ENCODE measurements around the gene BIN1.

The BIN1 gene

DNA sequence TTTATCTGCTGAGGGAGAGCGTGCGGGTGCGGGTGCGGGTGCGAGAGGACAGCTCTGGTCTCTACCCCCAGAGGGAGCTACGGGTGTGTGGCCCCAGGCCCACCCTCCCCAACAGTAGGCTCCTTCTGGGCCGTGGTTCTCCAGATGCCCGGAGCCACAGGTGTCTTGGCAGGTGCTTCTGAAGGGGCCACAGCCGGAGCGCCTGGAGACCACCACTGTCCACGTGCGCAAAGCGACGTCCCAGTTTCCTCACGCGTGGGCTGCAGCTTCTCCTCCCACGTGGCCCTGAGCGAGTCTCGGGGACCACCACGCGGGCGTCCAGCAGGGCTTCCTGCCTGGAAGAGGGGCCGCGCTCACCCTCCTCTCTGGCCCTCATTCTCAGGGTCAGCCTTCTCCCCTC is 90.6 kb downstream of the BIN1 start:
- Histone ChIP-seq H4K8ac (ENCODE audit: low read length) (no peak overlapping the region), H2BK15ac (ENCODE audit: low read depth, poor library complexity, severe bottlenecking) (no peak overlapping the region), H3K27me3 (ENCODE audit: control insufficient read depth in 1 of 2, insufficient read depth in 1 of 2, low read length in 2 of 2) (no peaks in the 10 kb centered on the region), H4K91ac (ENCODE audit: low read length) (no peak overlapping the region), H2BK120ac (ENCODE audit: low read depth, low read length) (no peak overlapping the region), H3K23ac (ENCODE audit: low read length in 2 of 2) (no peak overlapping the region), H3K14ac (ENCODE audit: low read length in 2 of 2) (no peak overlapping the region), H3K4me3 (ENCODE audit: insufficient read depth in 1 of 2, low read depth in 1 of 2, low read length in 2 of 2) (no peak overlapping the region), H3K18ac (ENCODE audit: low read depth in 1 of 2, low read length in 2 of 2) (no peak overlapping the region), H3K4me1 (ENCODE audit: control insufficient read depth, insufficient read depth, low read depth, low read length) (no peaks in the 10 kb centered on the region), H2AFZ (ENCODE audit: low read depth, low read length) (peak overlapping the region; percentile 3), H3K36me3 (ENCODE audit: control insufficient read depth in 1 of 2, insufficient read depth in 2 of 2, low read depth in 1 of 2, low read length in 2 of 2) (no peaks in the 10 kb centered on the region), H3K79me1 (replicated peaks; ENCODE audit: low read length, poor library complexity, severe bottlenecking) (no peaks in the 10 kb centered on the region), H3K4ac (ENCODE audit: low read depth in 1 of 2, low read length in 2 of 2) (peak overlapping the region in 1 of 2 experiments; percentile 51), H2AK5ac (ENCODE audit: low read length, severe bottlenecking) (no peak overlapping the region), H2BK12ac (ENCODE audit: low read length in 2 of 2) (peak overlapping the region in 1 of 2 experiments; percentile 82), H3K4me2 (ENCODE audit: low read length, poor library complexity, severe bottlenecking) (no peak overlapping the region), H3K9ac (ENCODE audit: low read length) (no peak overlapping the region), H3K9me3 (ENCODE audit: control insufficient read depth, low read length) (no peaks in the 10 kb centered on the region), H3K27ac (ENCODE audit: low read length, poor library complexity, severe bottlenecking) (no peak overlapping the region), H2BK5ac (ENCODE audit: low read depth, low read length, poor library complexity, severe bottlenecking) (no peak overlapping the region)
- no peak for DNase-seq
- 94% methylated on average over 24 of the region's 24 CpGs for WGBS

DNA sequence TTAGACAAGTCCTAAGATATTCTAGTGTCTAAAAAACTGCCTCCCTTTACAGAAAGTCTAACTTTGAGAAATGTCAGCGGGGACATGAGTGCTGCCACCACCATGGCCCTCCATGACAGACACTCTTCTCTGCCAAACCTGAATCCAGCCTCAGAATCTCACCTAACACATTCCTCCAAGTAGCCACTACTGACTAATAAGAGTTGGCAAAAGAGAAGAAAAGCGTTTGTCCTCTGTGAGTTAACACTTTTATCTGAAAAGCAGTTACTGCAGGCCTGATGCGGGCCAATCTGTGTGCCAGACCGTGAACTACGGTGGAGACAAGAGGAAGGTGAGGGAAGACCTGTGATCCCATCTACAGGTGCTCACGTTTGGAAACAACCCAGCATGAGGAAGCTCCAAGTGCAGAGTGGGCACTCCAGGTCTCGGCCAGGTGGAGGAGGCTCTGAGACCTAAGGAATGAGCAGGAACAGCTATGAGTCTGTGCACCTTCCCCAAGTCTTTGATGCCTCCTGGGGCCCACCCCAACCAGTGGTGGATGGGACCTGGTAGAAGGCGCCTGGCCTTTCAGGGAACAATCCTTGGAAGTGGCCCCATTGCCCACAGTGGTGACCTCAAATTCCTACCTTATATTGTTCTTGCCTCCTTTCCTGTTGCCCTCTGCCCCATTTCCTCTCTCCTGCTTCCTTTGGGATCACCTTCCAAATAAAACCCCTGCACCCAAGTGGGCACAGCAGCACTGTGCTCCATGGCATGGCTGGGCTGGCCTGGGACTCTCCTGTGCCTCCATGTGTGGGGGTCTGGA is 91.6 kb downstream of the BIN1 start:
- no peaks in the 10 kb centered on the region for H3K79me1 ChIP-seq (replicated peaks; ENCODE audit: low read length, poor library complexity, severe bottlenecking)
- no peaks in the 10 kb centered on the region for H3K4me1 ChIP-seq (ENCODE audit: control insufficient read depth, insufficient read depth, low read depth, low read length)
- H2BK12ac ChIP-seq (ENCODE audit: low read length in 2 of 2): peak overlapping the region; percentile 28 to 82
- peak overlapping the region; percentile 69 to 78 for H3K18ac ChIP-seq (ENCODE audit: low read depth in 1 of 2, low read length in 2 of 2)
- no peak overlapping the region for H2BK5ac ChIP-seq (ENCODE audit: low read depth, low read length, poor library complexity, severe bottlenecking)
- H3K27me3 ChIP-seq (ENCODE audit: control insufficient read depth in 1 of 2, insufficient read depth in 1 of 2, low read length in 2 of 2): peaks cover 0 to 5% of the 10 kb centered on the region in 2 experiments
- H3K36me3 ChIP-seq (ENCODE audit: control insufficient read depth in 1 of 2, insufficient read depth in 2 of 2, low read depth in 1 of 2, low read length in 2 of 2): no peaks in the 10 kb centered on the region
- 94% methylated on average over 8 of the region's 8 CpGs for WGBS
- no peak overlapping the region for H2BK120ac ChIP-seq (ENCODE audit: low read depth, low read length)
- H2AFZ ChIP-seq (ENCODE audit: low read depth, low read length): peak overlapping the region; percentile 18
- no peak for DNase-seq
- H3K4me2 ChIP-seq (ENCODE audit: low read length, poor library complexity, severe bottlenecking): no peak overlapping the region
- H2BK15ac ChIP-seq (ENCODE audit: low read depth, poor library complexity, severe bottlenecking): peak overlapping the region; percentile 39
- no peak overlapping the region for H4K8ac ChIP-seq (ENCODE audit: low read length)
- H3K4ac ChIP-seq (ENCODE audit: low read depth in 1 of 2, low read length in 2 of 2): peak overlapping the region; percentile 33 to 51
- H3K4me3 ChIP-seq (ENCODE audit: insufficient read depth in 1 of 2, low read depth in 1 of 2, low read length in 2 of 2): no peak overlapping the region
- peaks cover 2% of the 10 kb centered on the region for H3K9me3 ChIP-seq (ENCODE audit: control insufficient read depth, low read length)
- peak overlapping the region; percentile 76 for H3K9ac ChIP-seq (ENCODE audit: low read length)
- H3K23ac ChIP-seq (ENCODE audit: low read length in 2 of 2): no peak overlapping the region
- H2AK5ac ChIP-seq (ENCODE audit: low read length, severe bottlenecking): no peak overlapping the region
- H3K14ac ChIP-seq (ENCODE audit: low read length in 2 of 2): peak overlapping the region in 1 of 2 experiments; percentile 85
- H4K91ac ChIP-seq (ENCODE audit: low read length): peak overlapping the region; percentile 66
- H3K27ac ChIP-seq (ENCODE audit: low read length, poor library complexity, severe bottlenecking): no peak overlapping the region

DNA sequence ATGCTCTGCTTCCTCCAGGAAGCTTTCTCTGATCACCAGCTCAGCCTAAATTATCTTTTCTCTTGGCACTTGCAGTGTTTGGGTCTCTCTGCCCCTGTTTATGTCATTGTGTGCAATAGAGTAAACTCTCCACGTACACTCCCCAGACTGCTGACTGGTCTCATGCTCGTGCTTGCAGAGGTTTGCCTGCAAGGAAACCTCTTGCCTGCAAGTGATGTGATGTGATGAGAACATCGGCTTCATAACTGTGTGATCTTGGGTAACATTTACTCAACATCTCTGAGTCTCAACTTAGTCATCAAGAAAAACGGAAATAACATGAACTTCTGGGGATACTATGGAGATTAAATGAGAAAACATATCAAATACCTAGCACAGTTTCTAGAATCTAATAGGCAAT is 92.3 kb downstream of the BIN1 start:
- no peak overlapping the region for H4K91ac ChIP-seq (ENCODE audit: low read length)
- no peak overlapping the region for H3K27ac ChIP-seq (ENCODE audit: low read length, poor library complexity, severe bottlenecking)
- no peaks in the 10 kb centered on the region for H3K36me3 ChIP-seq (ENCODE audit: control insufficient read depth in 1 of 2, insufficient read depth in 2 of 2, low read depth in 1 of 2, low read length in 2 of 2)
- no peak overlapping the region for H3K4me2 ChIP-seq (ENCODE audit: low read length, poor library complexity, severe bottlenecking)
- H4K8ac ChIP-seq (ENCODE audit: low read length): no peak overlapping the region
- H3K9me3 ChIP-seq (ENCODE audit: control insufficient read depth, low read length): peaks cover 9% of the 10 kb centered on the region
- no peaks in the 10 kb centered on the region for H3K79me1 ChIP-seq (replicated peaks; ENCODE audit: low read length, poor library complexity, severe bottlenecking)
- peak overlapping the region; percentile 16 to 31 for H3K18ac ChIP-seq (ENCODE audit: low read depth in 1 of 2, low read length in 2 of 2)
- no peak overlapping the region for H2BK5ac ChIP-seq (ENCODE audit: low read depth, low read length, poor library complexity, severe bottlenecking)
- H3K23ac ChIP-seq (ENCODE audit: low read length in 2 of 2): no peak overlapping the region
- no CpG with 5 or more reads among the region's 4 CpGs for WGBS
- H3K9ac ChIP-seq (ENCODE audit: low read length): peak overlapping the region; percentile 76
- H3K4ac ChIP-seq (ENCODE audit: low read depth in 1 of 2, low read length in 2 of 2): no peak overlapping the region
- no peak overlapping the region for H2BK15ac ChIP-seq (ENCODE audit: low read depth, poor library complexity, severe bottlenecking)
- no peak overlapping the region for H2BK12ac ChIP-seq (ENCODE audit: low read length in 2 of 2)
- H3K4me3 ChIP-seq (ENCODE audit: insufficient read depth in 1 of 2, low read depth in 1 of 2, low read length in 2 of 2): no peak overlapping the region
- no peaks in the 10 kb centered on the region for H3K4me1 ChIP-seq (ENCODE audit: control insufficient read depth, insufficient read depth, low read depth, low read length)
- no peak overlapping the region for H2AFZ ChIP-seq (ENCODE audit: low read depth, low read length)
- H3K27me3 ChIP-seq (ENCODE audit: control insufficient read depth in 1 of 2, insufficient read depth in 1 of 2, low read length in 2 of 2): peaks cover 0 to 5% of the 10 kb centered on the region in 2 experiments
- no peak overlapping the region for H2AK5ac ChIP-seq (ENCODE audit: low read length, severe bottlenecking)
- H2BK120ac ChIP-seq (ENCODE audit: low read depth, low read length): no peak overlapping the region
- H3K14ac ChIP-seq (ENCODE audit: low read length in 2 of 2): no peak overlapping the region
- peak; percentile 99 for DNase-seq

DNA sequence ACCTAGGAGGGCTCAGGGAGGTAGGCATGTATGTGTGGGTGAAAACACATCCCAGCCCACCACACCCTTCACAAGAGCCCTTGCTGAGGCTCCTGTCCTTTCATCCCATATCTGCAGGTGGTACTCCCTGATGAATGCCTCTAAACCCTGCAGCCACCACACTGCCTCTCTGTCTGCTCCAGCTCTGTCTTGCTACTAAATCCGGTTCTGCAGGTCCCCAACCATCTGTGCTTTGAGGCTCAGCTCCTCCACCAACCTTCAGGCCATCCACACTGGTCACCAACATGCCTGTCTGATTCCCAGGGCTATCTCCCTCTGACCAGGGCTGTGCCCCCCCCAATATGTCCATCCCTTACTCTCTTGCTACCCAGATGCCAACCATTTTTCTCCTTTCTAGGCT is 92.7 kb downstream of the BIN1 start:
- Histone ChIP-seq H3K4ac (ENCODE audit: low read depth in 1 of 2, low read length in 2 of 2) (no peak overlapping the region), H2BK120ac (ENCODE audit: low read depth, low read length) (no peak overlapping the region), H3K4me3 (ENCODE audit: insufficient read depth in 1 of 2, low read depth in 1 of 2, low read length in 2 of 2) (no peak overlapping the region), H2BK15ac (ENCODE audit: low read depth, poor library complexity, severe bottlenecking) (no peak overlapping the region), H3K4me1 (ENCODE audit: control insufficient read depth, insufficient read depth, low read depth, low read length) (no peaks in the 10 kb centered on the region), H3K27ac (ENCODE audit: low read length, poor library complexity, severe bottlenecking) (no peak overlapping the region), H3K9me3 (ENCODE audit: control insufficient read depth, low read length) (peaks cover 11% of the 10 kb centered on the region), H2BK5ac (ENCODE audit: low read depth, low read length, poor library complexity, severe bottlenecking) (no peak overlapping the region), H3K79me1 (replicated peaks; ENCODE audit: low read length, poor library complexity, severe bottlenecking) (no peaks in the 10 kb centered on the region), H3K23ac (ENCODE audit: low read length in 2 of 2) (no peak overlapping the region), H2BK12ac (ENCODE audit: low read length in 2 of 2) (peak overlapping the region; percentile 46 to 64), H3K9ac (ENCODE audit: low read length) (peak overlapping the region; percentile 63), H3K18ac (ENCODE audit: low read depth in 1 of 2, low read length in 2 of 2) (peak overlapping the region; percentile 16 to 31), H3K14ac (ENCODE audit: low read length in 2 of 2) (no peak overlapping the region), H2AFZ (ENCODE audit: low read depth, low read length) (no peak overlapping the region), H3K36me3 (ENCODE audit: control insufficient read depth in 1 of 2, insufficient read depth in 2 of 2, low read depth in 1 of 2, low read length in 2 of 2) (no peaks in the 10 kb centered on the region), H4K91ac (ENCODE audit: low read length) (no peak overlapping the region), H3K4me2 (ENCODE audit: low read length, poor library complexity, severe bottlenecking) (no peak overlapping the region), H4K8ac (ENCODE audit: low read length) (peak overlapping the region; percentile 62), H3K27me3 (ENCODE audit: control insufficient read depth in 1 of 2, insufficient read depth in 1 of 2, low read length in 2 of 2) (peaks cover 0 to 5% of the 10 kb centered on the region in 2 experiments), H2AK5ac (ENCODE audit: low read length, severe bottlenecking) (no peak overlapping the region)
- DNase-seq: no peak
- WGBS: 58% methylated on average over 1 of the region's 1 CpG

Measured in mesenchymal stem cell (in vitro differentiated cells and primary cell).